Subcutaneous abdominal adipose tissue (tissue), 5 donors: ENCODE results near the gene POR.
"Not testable (repeated sequence)": the region's sequence is repeated elsewhere in the genome, so short reads cannot be mapped to it uniquely, and the experiment has no call there.

Experiments
- H3K27ac ChIP-seq: one replicate; pipeline ENCODE4 v1.7.0; 2013; ENCODE audit warnings: low read depth, mild to moderate bottlenecking, inconsistent platforms, low read length, moderate library complexity
- H3K27me3 ChIP-seq, 5 donors: one replicate each; pipeline ENCODE4 v1.7.0; 2013; ENCODE audit warnings: low read length in 5 of 5, inconsistent platforms in 1 of 5; ENCODE audit not compliant: control insufficient read depth in 5 of 5, insufficient read depth in 4 of 5
- H3K36me3 ChIP-seq, 5 donors: one replicate each; pipeline ENCODE4 v1.7.0; 2013; ENCODE audit warnings: low read length in 5 of 5; ENCODE audit not compliant: control insufficient read depth in 5 of 5, insufficient read depth in 5 of 5
- H3K4me1 ChIP-seq, 5 donors: one replicate each; pipeline ENCODE4 v1.7.0; 2013; ENCODE audit warnings: low read length in 5 of 5, mild to moderate bottlenecking in 3 of 5, moderate library complexity in 1 of 5; ENCODE audit not compliant: control insufficient read depth in 5 of 5, insufficient read depth in 5 of 5
- H3K4me3 ChIP-seq, 5 donors: one replicate each; pipeline ENCODE4 v1.7.0; 2013; ENCODE audit warnings: low read length in 5 of 5, low read depth in 1 of 5
- H3K9ac ChIP-seq, 5 donors: one replicate each; pipeline ENCODE4 v1.7.0; 2013; ENCODE audit warnings: low read length in 5 of 5, mild to moderate bottlenecking in 4 of 5, moderate library complexity in 3 of 5
- H3K9me3 ChIP-seq, 5 donors: one replicate each; pipeline ENCODE4 v1.7.0; 2013; ENCODE audit warnings: low read length in 5 of 5; ENCODE audit not compliant: control insufficient read depth in 5 of 5
- donor health status: healthy.
- donor health status: healthy.
- donor health status: healthy.
- donor health status: healthy.
- donor health status: healthy.

Gene POR

DNA sequence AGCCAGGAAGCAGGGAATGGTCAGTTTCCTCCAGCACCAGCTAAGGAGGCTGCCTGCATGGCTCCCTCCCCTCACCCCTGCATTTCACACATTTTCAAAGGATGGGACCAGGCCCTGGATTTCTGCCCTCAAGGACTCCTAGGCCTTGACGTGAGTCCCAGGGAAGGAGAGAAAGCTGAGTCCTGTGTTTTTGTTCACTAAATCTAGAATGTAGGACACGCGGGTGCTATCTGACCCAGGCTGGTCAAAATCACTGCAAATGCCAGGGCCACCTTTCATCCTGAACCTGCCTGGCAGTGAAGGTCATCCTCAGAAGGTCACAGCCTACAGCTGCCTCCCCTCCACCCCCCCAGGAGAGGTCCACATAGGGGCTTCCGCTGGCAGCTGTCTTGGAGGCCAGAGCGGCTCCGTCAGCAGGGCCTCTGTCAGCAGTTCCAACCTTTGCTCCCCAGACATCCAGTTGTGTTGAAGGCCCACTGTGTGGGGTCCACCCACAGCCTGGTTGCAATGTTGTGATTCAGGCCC, 18.1 kb upstream of the POR start:
- H3K9ac ChIP-seq = no peak overlapping the region
- no peaks in the 10 kb centered on the region for H3K27me3 ChIP-seq

DNA sequence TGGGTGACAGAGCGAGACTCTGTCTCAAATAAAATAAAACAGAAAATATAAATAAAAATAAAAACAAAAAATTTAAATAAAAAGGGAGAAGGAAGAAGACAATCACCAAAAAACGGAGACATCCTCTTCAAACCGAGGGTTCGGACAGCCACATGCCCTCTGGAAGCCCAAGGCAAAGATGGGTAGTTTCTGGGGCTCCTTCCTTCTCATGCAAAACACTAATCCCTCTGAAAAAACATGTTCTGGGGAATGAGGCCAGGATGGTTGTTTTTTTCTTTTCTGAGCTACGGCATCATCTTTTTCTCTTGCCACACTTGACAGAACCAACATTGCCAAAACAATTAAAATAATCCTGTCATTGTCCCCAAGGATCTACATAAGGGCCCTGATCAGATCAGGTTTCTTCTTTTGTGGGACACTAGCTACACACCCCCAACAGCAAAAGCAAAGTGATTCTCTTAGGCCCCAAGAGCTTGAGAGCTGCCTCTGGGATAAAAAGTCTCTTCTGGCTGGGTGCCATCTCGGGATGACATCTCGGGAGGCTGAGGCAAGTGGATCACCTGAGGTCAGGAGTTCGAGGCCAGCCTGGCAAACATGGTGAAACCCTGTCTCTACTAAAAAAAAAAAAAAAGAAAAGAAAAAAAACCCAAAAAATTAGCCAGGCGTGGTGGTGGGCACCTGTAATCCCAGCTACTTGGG, 14.2 kb upstream of the POR start:
- Histone ChIP-seq H3K27me3 (no peaks in the 10 kb centered on the region), H3K27ac (no peak overlapping the region), H3K9ac (no peak overlapping the region), H3K4me3 (no peak overlapping the region), H3K36me3 (no peaks in the 10 kb centered on the region), H3K4me1 (peaks cover 0 to 9% (median 3%) of the 10 kb centered on the region in 5 donors), H3K9me3 (no peaks in the 10 kb centered on the region)

More for the DNA sequence above, 18.1 kb upstream of the POR start:
- no peaks in the 10 kb centered on the region for H3K36me3 ChIP-seq
- peaks cover 0 to 12% (median 9%) of the 10 kb centered on the region in 5 donors for H3K4me1 ChIP-seq
- H3K27ac ChIP-seq = no peak overlapping the region
- no peaks in the 10 kb centered on the region for H3K9me3 ChIP-seq
- no peak overlapping the region for H3K4me3 ChIP-seq

DNA sequence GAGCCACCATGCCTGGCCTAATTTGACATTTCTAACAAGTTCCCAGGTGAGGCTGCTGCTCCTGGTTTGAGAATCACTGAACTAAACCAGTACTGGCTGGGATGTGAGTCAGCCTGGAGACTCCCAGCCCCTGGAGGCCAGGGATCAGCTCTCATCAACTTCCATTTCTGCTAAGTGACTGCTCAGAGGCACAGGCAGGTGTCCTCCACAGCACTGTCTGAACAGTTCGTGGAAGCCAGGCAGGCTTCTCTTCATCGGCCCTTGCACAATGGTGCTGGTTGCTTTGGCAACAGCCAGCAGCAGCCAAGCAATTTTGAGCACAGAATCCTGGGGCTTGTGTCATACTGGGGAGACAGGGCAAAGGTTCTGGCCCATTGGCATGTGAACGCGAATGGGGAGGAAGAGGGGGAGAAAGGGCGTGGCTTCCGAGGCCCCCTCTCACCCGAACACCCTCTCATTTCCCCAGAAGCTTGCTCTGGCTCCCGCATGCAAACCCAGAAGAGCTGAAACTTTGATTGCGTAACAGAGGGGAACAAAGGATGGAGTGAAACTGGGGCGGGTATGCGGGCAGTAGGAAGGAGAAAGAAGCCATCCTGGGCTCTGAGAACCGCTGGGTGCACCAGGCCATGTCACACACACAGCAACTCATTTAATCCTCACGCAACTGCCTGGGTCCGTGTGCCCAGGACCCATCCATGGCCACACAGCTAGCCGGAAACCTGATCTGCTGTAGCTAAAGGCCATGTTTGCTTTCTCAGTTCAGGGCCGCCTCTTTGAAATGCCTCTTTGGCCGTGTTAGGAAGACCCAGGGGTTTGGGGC, 9.0 kb upstream of the POR start:
- H3K27me3 ChIP-seq = no peaks in the 10 kb centered on the region
- H3K36me3 ChIP-seq = no peaks in the 10 kb centered on the region
- H3K9ac ChIP-seq = peak overlapping the region in 3 of 5 donors; percentile 6 to 80 (median 43)
- H3K9me3 ChIP-seq = no peaks in the 10 kb centered on the region
- peak overlapping the region in 1 of 5 donors; percentile 3 for H3K4me3 ChIP-seq
- H3K27ac ChIP-seq = peak overlapping the region; percentile 89
- H3K4me1 ChIP-seq = peaks cover 0 to 29% (median 18%) of the 10 kb centered on the region in 5 donors

DNA sequence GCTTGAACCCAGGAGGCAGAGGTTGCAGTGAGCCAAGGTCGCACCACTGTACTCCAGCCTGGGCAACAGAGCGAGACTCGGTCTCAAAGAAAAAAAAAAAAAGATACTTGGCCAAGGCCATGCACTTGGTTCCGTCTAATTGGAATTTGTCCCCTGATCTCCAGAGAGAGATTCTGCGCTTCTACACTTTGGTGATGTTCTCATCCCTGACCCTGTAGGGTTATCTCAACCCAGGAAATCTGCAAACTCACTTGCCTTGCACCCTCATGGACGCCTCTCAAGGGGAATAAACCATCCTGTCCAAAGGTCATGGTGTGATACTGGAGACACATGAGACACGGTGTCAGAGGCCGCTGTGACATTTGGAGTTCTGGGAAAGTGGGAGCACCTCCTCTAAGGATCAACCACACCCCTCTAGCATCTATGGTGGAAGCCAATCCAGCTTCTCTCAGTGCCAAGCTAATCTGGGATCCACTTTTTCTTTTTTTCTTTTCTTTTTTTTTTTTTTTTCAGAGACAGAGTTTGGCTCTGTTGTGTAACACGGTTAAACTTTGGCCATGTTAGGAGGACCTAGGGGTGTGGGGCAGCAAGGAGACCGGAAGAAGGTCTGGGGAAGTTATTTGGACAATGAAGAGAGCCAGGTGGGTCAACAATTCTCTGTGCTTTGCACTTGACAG, 7.8 kb upstream of the POR start:
- H3K9ac ChIP-seq = peak overlapping the region in 2 of 5 donors; percentile 19 to 80
- H3K4me3 ChIP-seq = no peak overlapping the region
- peaks cover 0 to 29% (median 18%) of the 10 kb centered on the region in 5 donors for H3K4me1 ChIP-seq
- H3K27ac ChIP-seq = peak overlapping the region; percentile 89
- H3K27me3 ChIP-seq = no peaks in the 10 kb centered on the region
- no peaks in the 10 kb centered on the region for H3K36me3 ChIP-seq
- H3K9me3 ChIP-seq = no peaks in the 10 kb centered on the region

DNA sequence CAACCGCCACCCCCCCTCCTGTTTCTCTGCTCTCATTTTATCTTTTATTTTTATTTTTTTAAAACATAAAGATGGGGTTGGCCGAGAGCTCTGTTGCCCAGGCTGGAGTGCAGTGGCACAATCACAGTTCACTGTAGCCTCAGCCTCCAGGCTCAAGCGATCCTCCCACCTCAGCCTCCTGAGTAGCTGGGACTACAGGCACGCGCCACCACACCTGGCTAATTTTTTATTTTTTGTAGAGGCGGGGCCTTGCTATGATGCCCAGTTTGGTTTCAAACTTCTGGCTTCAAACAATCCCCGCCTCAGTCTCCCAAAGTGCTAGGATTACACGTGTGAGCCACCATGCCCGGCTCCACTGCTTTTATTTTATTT, 7.3 kb upstream of the POR start:
- Histone ChIP-seq H3K27ac (peak overlapping the region; percentile 89), H3K9ac (peak overlapping the region in 1 of 5 donors; percentile 73), H3K4me1 (peaks cover 0 to 32% (median 18%) of the 10 kb centered on the region in 5 donors)
- not testable (repeated sequence) for H3K9me3 ChIP-seq, H3K36me3 ChIP-seq, H3K4me3 ChIP-seq, H3K27me3 ChIP-seq

DNA sequence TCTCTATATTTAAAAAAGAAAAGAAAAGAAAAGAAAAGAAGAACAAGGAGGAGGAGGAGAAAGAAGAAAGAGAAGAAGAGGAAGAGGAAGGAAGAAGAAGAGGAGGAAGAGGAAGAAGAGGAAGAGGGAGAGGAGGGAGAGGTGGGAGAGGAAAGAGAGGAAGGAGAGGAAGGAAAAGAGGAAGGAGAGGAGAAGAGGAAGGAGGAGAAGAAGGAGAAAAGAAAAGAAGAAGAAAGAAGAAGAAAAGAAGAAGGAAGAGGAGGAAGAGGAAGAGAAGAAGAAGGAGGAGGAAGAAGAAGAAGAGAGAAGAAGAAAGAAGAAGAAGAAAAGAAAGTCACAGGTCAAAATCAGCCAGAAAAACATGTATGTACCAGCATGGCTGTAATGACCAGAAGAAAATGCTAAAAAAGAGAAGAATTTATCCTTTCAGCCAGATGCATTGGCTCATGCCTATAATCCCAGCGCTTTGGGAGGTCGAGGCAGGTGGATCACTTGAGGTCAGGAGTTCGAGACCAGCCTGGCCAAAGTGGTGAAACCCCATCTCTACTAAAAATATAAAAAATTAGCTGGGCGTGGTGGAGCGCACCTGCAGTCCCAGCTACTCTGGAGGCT, 5.3 kb upstream of the POR start:
- no peak overlapping the region for H3K4me3 ChIP-seq
- H3K27ac ChIP-seq = no peak overlapping the region
- no peaks in the 10 kb centered on the region for H3K27me3 ChIP-seq
- H3K4me1 ChIP-seq = peaks cover 0 to 39% (median 28%) of the 10 kb centered on the region in 5 donors
- H3K36me3 ChIP-seq = no peaks in the 10 kb centered on the region
- no peak overlapping the region for H3K9ac ChIP-seq
- no peaks in the 10 kb centered on the region for H3K9me3 ChIP-seq

DNA sequence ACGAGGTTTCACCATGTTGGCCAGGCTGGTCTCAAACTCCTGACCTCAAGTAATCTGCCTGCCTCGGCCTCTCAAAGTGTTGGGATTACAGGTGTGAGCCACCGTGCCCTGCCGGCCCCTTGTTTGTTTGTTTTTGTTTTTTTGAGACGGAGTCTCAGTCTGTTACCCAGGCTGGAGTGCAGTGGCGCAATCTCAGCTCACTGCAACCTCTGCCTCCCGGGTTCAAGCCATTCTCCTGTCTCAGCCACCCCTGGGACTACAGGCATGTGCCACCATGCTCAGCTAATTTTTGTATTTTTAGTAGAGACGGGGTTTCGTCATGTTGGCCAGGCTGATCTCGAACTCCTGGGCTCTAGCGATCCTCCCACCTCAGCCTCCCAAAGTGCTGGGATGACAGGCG, 3.8 kb upstream of the POR start:
- H3K27me3 ChIP-seq, H3K27ac ChIP-seq, H3K9ac ChIP-seq, H3K36me3 ChIP-seq, H3K4me3 ChIP-seq, H3K9me3 ChIP-seq: not testable (repeated sequence)
- H3K4me1 ChIP-seq = peaks cover under 1 to 38% (median 37%) of the 10 kb centered on the region in 5 donors

DNA sequence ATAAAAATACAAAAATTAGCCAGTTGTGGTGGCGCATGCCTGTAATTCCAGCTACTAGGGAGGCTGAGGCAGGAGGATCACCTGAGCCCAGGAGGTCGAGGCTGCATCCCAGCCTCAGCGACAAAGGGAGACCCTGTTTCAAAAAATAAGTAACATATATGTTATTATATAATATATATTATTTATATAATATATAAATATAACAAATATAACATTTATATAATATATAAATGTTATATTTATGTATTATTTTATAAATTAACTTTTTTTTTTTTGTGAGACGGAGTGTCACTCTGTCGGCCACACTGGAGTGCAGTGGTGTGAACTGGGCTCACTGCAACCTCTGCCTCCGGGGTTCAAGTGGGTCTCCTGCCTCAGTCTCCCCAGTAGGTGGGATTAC, 1.5 kb upstream of the POR start:
- no peaks in the 10 kb centered on the region for H3K9me3 ChIP-seq
- no peak overlapping the region for H3K4me3 ChIP-seq
- H3K4me1 ChIP-seq = peaks cover 1 to 42% (median 38%) of the 10 kb centered on the region in 5 donors
- H3K36me3 ChIP-seq = peaks cover 0 to 3% (median 0%) of the 10 kb centered on the region in 5 donors
- H3K27me3 ChIP-seq = no peaks in the 10 kb centered on the region
- H3K9ac ChIP-seq = no peak overlapping the region
- no peak overlapping the region for H3K27ac ChIP-seq

DNA sequence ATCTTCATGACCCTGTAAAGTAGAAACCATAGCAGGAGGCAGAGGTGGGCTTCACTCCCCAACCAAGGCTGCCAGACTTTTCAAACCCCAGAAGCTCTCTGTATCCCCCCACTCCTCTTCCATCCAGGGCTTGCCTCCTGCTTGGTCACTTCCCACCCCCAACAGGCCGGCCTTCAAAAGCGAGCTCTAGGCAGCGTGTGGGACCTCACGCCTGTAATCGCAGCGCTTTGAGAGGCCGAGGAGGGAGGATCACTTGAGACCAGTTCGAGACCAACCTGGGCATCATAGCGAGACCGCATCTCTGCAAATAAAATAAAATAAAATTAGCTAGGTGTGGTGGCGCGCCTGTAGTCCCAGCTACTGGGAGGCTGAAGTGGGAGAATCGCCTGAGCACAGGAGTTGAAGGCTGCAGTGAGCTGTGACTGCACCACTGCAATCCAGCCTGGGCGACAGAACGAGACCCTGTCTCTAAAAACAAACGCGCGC, 743 bp upstream of the POR start:
- Histone ChIP-seq H3K9me3 (no peaks in the 10 kb centered on the region), H3K36me3 (peaks cover 0 to 4% (median 0%) of the 10 kb centered on the region in 5 donors), H3K9ac (peak overlapping the region; percentile 66 to 98 (median 91)), H3K4me1 (peaks cover 1 to 50% (median 45%) of the 10 kb centered on the region in 5 donors), H3K4me3 (peak overlapping the region; percentile 82 to 97 (median 86)), H3K27ac (peak overlapping the region; percentile 89), H3K27me3 (no peaks in the 10 kb centered on the region)
